HepG2 (cell line): Measurements from ENCODE around the gene KCNH8. TPM values are rescaled to one million over a fixed set of nuclear protein-coding genes. Genes with fewer than 3 reads are reported as not detected.

Source experiments
- ATAC-seq: fragments of 200-7000 bp; cut with Tn5 transposase; 3 replicates; pipeline ENCODE4 v1.9.1; 2020; ENCODE audit warnings: mild to moderate bottlenecking, moderate library complexity
- BruUV-seq: library from RNA; stranded (reverse); fragments of 400-500 nt; replicated peaks from 2 replicates; lab custom pipeline; 2021; lab: Mats Ljungman, UMichigan
- CTCF ChIA-PET: fragments of 300-600 bp; formaldehyde crosslinking; extraction: SDS; loops from one replicate; lab custom pipeline; 2021; ENCODE audit warnings: low total read pairs, inconsistent platforms, low intra/inter-chr PET ratio; lab: Yijun Ruan, JAX
- POLR2A ChIA-PET: fragments of 350-600 bp; sonication (Branson Sonifier 250); formaldehyde crosslinking; loops from one replicate; lab custom pipeline; 2020; ENCODE audit warnings: antibody characterized with exemption, inconsistent platforms; lab: Yijun Ruan, JAX
- DNase-seq: peaks from one replicate; pipeline ENCODE4 v3.0.0-alpha.2; 2015; ENCODE audit warnings: low spot score
- FAIRE-seq: peaks from 3 replicates; lab custom pipeline; 2011; peaks lifted over from hg19 to GRCh38; lab: Jason Lieb, UNC
- H2AFZ ChIP-seq: one replicate; pipeline ENCODE4 v1.6.1; 2011; ENCODE audit warnings: low read length, inconsistent platforms
- H3K27ac ChIP-seq: fragments of 300-600 bp; 3 replicates; pipeline ENCODE4 v1.8.0; 2011; ENCODE audit warnings: mixed run types, mild to moderate bottlenecking, mixed read lengths, low read length, inconsistent platforms; ENCODE audit not compliant: insufficient read depth; ENCODE audit errors: extremely low read length
- H3K27me3 ChIP-seq, 2 experiments: fragments of 200-600 bp in 1 of 2; 2 replicates in 1 of 2; 3 replicates in 1 of 2; pipeline versions ENCODE4 v1.6.0 to v1.8.0; 2011; ENCODE audit warnings: low read length in 2 of 2, mild to moderate bottlenecking in 2 of 2, moderate library complexity in 2 of 2, inconsistent platforms in 1 of 2; ENCODE audit not compliant: insufficient read depth in 2 of 2, control insufficient read depth in 1 of 2
- H3K36me3 ChIP-seq, 2 experiments: fragments of 200-600 bp in 1 of 2; replicated peaks in 1 of 2; 2 replicates in 1 of 2; 3 replicates in 1 of 2; pipeline versions ENCODE4 v1.5.1 to v1.8.0; 2011; ENCODE audit warnings: low read length in 2 of 2, inconsistent platforms in 1 of 2; ENCODE audit not compliant: insufficient read depth in 2 of 2, control insufficient read depth in 1 of 2
- H3K4me1 ChIP-seq: 2 replicates; pipeline ENCODE4 v1.5.1; 2012; ENCODE audit warnings: low read length, inconsistent platforms; ENCODE audit not compliant: insufficient read depth
- H3K4me2 ChIP-seq: 2 replicates; pipeline ENCODE4 v1.6.0; 2011; ENCODE audit warnings: low read depth, low read length, inconsistent platforms
- H3K4me3 ChIP-seq, 3 experiments: fragments of 200-600 bp in 1 of 3; sonication (generic), shearing (Covaris generic) in 1 of 3; replicated peaks in 1 of 3; 2 replicates each; pipeline ENCODE4 v1.5.1; 2011 to 2016; ENCODE audit warnings: low read length in 3 of 3, inconsistent platforms in 2 of 3, low read depth in 2 of 3, mild to moderate bottlenecking in 2 of 3, control low read depth in 1 of 3, mixed read lengths in 1 of 3; ENCODE audit not compliant: insufficient read depth in 1 of 3
- H3K79me2 ChIP-seq: one replicate; pipeline ENCODE4 v1.6.1; 2011; ENCODE audit warnings: low read length, inconsistent platforms; ENCODE audit not compliant: insufficient read depth
- H3K9ac ChIP-seq: 2 replicates; pipeline ENCODE4 v1.6.0; 2011; ENCODE audit warnings: mild to moderate bottlenecking, low read depth, low read length, inconsistent platforms; ENCODE audit not compliant: insufficient read depth
- H3K9me3 ChIP-seq: 2 replicates; pipeline ENCODE4 v1.5.1; 2012; ENCODE audit warnings: mild to moderate bottlenecking, low read length
- H4K20me1 ChIP-seq: 2 replicates; pipeline ENCODE4 v1.6.0; 2011; ENCODE audit warnings: inconsistent platforms, mild to moderate bottlenecking, low read length, moderate library complexity; ENCODE audit not compliant: insufficient read depth
- ARNT2 ChIP-seq: sonication (generic); formaldehyde crosslinking; IDR thresholded peaks from 2 replicates; pipeline ENCODE4 v1.8.0; 2022; ENCODE audit warnings: mild to moderate bottlenecking, low read depth, missing genetic modification reagents, moderate library complexity
- FOXA3 ChIP-seq: IDR thresholded peaks from 2 replicates; pipeline ENCODE4 v1.6.1; 2016; ENCODE audit warnings: missing genetic modification reagents, missing compliant biosample characterization
- HCFC1 ChIP-seq: fragments of 150-350 bp; IDR thresholded peaks from 2 replicates; pipeline ENCODE4 v1.6.1; 2014; ENCODE audit warnings: low read depth, low read length
- JDP2 ChIP-seq: sonication (generic); formaldehyde crosslinking; IDR thresholded peaks from 2 replicates; pipeline ENCODE4 v1.8.1; 2022; ENCODE audit warnings: missing genetic modification reagents, borderline replicate concordance
- KLF13 ChIP-seq: sonication (generic); formaldehyde crosslinking; IDR thresholded peaks from 2 replicates; pipeline ENCODE4 v1.4.0; 2020; ENCODE audit warnings: mild to moderate bottlenecking, missing genetic modification reagents
- KMT2A ChIP-seq: sonication (generic); formaldehyde crosslinking; IDR thresholded peaks from 2 replicates; pipeline ENCODE4 v1.4.0; 2020; ENCODE audit warnings: missing genetic modification reagents
- MYNN ChIP-seq: sonication (generic); formaldehyde crosslinking; IDR thresholded peaks from 2 replicates; pipeline ENCODE4 v1.4.0; 2020; ENCODE audit warnings: mild to moderate bottlenecking, low read depth, missing genetic modification reagents
- RAD51 ChIP-seq: fragments of 450-650 bp; IDR thresholded peaks from 2 replicates; pipeline ENCODE4 v1.6.1; 2016; ENCODE audit warnings: borderline replicate concordance
- ZFAT ChIP-seq: sonication (generic); formaldehyde crosslinking; conservative IDR thresholded peaks from 2 replicates; pipeline ENCODE4 v1.8.1; 2023; ENCODE audit warnings: missing genetic modification reagents, inconsistent platforms
- ZNF234 ChIP-seq: sonication (generic); formaldehyde crosslinking; conservative IDR thresholded peaks from 2 replicates; pipeline ENCODE4 v1.5.1; 2020; ENCODE audit warnings: mild to moderate bottlenecking, missing genetic modification reagents
- ZNF263 ChIP-seq: sonication (generic); formaldehyde crosslinking; IDR thresholded peaks from 2 replicates; pipeline ENCODE4 v1.4.0; 2020; ENCODE audit warnings: missing genetic modification reagents
- ZNF274 ChIP-seq: sonication (generic); formaldehyde crosslinking; IDR thresholded peaks from 2 replicates; pipeline ENCODE4 v1.5.1; 2020; ENCODE audit warnings: mild to moderate bottlenecking, missing genetic modification reagents
- ZNF383 ChIP-seq: sonication (generic); formaldehyde crosslinking; IDR thresholded peaks from 2 replicates; pipeline ENCODE4 v1.4.0; 2020; ENCODE audit warnings: missing genetic modification reagents, mild to moderate bottlenecking, borderline replicate concordance
- ZNF556 ChIP-seq: sonication (generic); formaldehyde crosslinking; IDR thresholded peaks from 2 replicates; pipeline ENCODE4 v1.4.0; 2020; ENCODE audit warnings: mild to moderate bottlenecking, missing genetic modification reagents, borderline replicate concordance
- WGBS: methylation state at CpG from one replicate; pipeline ENCODE4 v1.1.6; 2017; ENCODE audit warnings: low lambda C conversion rate; 5-methylcytosine and 5-hydroxymethylcytosine counted together
- in situ Hi-C: cut with HindIII; loops from 2 replicates; pipeline ENCODE4 v1.10.0; 2017; ENCODE audit warnings: low pct_unique_long_range_greater_than_20kb; ENCODE audit not compliant: extremely low pct_ligation_motif_present
- intact Hi-C: fragments of 100-400 bp; cut with micrococcal nuclease; formaldehyde crosslinking; loops from one replicate; pipeline ENCODE4 v1.10.0; 2022; ENCODE audit not compliant: unreplicated experiment
- polyA plus RNA-seq, 8 experiments: library from polyadenylated mRNA; depleted of rRNA in 3 of 8; stranded (reverse) in 7 of 8; unstranded in 1 of 8; fragments of >200 nt; fragmentation: Illumina TruSeq in 4 of 8; extraction: Trizol in 4 of 8; gene quantifications; 2 replicates each; pipeline versions ENCODE4 v1.2.1 to v1.2.3, GENCODE V29; 2011 to 2016; ENCODE audit warnings: low read depth in 4 of 8, missing spikeins in 1 of 8, mixed read lengths in 1 of 8; ENCODE audit not compliant: insufficient read depth in 1 of 8
- total RNA-seq, 5 experiments: library from RNA; depleted of rRNA; stranded (reverse); fragments of >200 nt; fragmentation: Illumina TruSeq; extraction: Trizol; gene quantifications; 2 replicates each; pipeline ENCODE4 v1.2.3, GENCODE V29; 2016; ENCODE audit warnings: low read depth in 1 of 5
- TF ChIP-seq, protein P1 (sequence below): sonication (generic); formaldehyde crosslinking; IDR thresholded peaks from 2 replicates; pipeline ENCODE4 v1.8.1; 2023; ENCODE audit warnings: missing genetic modification reagents, inconsistent platforms, borderline replicate concordance
- TF ChIP-seq, protein P2 (sequence below): sonication (generic); formaldehyde crosslinking; IDR thresholded peaks from 2 replicates; pipeline ENCODE4 v1.4.0; 2020; ENCODE audit warnings: missing genetic modification reagents, borderline replicate concordance

The KCNH8 gene
- total and polyA plus RNA-seq, 2 of the 13 experiments (the other 11 are each of a cell fraction or from before 2014, with no cell fraction given), result 0.04 TPM; not detected in 1

DNA sequence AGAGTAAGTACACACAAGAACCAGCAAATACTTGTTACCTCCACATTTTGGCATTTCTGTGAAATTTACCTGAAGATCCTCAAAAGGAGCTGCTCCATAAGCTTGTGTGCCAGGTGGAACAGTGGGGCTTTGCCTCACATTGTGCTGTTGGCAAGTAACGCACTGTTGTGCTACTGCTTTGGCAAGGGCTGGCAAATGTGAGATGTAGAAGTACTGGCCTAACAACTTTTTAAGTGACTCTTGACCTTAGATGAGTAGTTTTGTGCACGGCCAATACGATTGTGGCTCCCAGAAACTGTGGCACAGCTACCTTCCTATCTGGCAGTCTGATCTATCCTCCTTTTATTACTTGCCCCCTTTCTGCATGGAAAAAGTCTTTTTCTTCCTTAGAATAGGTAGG is 337.0 kb downstream of the KCNH8 start:
- Histone ChIP-seq H3K4me2 (no peak overlapping the region), H3K27me3 (no peaks in the 10 kb centered on the region), H3K4me1 (no peaks in the 10 kb centered on the region), H3K27ac (no peak overlapping the region), H3K79me2 (no peaks in the 10 kb centered on the region), H3K9me3 (no peaks in the 10 kb centered on the region; the same call in 1 of the 2 replicates)
- intact Hi-C loops, result no loop called here
- ATAC-seq, result no peak
- CTCF ChIA-PET, result no interaction called here
- TF ChIP-seq ZNF263 (CRISPR knock-in tag) (no peak), ZNF383 (CRISPR knock-in tag) (no peak), ARNT2 (CRISPR knock-in tag) (no peak), JDP2 (CRISPR knock-in tag) (no peak), RAD51 (no peak)
- TF ChIP-seq, protein P1, sequence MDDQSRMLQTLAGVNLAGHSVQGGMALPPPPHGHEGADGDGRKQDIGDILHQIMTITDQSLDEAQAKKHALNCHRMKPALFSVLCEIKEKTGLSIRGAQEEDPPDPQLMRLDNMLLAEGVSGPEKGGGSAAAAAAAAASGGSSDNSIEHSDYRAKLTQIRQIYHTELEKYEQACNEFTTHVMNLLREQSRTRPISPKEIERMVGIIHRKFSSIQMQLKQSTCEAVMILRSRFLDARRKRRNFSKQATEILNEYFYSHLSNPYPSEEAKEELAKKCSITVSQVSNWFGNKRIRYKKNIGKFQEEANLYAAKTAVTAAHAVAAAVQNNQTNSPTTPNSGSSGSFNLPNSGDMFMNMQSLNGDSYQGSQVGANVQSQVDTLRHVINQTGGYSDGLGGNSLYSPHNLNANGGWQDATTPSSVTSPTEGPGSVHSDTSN (CRISPR knock-in tag), result no peak
- TF ChIP-seq, all 625 proteins: peak for 0
- in situ Hi-C loops, result no loop called here
- no peaks in the 10 kb centered on the region for H3K36me3 ChIP-seq
- 0% methylated on average over 2 of the region's 3 CpGs for WGBS
- no peak overlapping the region for H3K4me3 ChIP-seq
- DNase-seq, result no peak
- H3K9ac ChIP-seq, result no peak overlapping the region
- POLR2A ChIA-PET, result no interaction called here
- no peak overlapping the region for H2AFZ ChIP-seq
- no peaks in the 10 kb centered on the region for H4K20me1 ChIP-seq
- FAIRE-seq, result no peak
- no TSS peak for BruUV-seq

DNA sequence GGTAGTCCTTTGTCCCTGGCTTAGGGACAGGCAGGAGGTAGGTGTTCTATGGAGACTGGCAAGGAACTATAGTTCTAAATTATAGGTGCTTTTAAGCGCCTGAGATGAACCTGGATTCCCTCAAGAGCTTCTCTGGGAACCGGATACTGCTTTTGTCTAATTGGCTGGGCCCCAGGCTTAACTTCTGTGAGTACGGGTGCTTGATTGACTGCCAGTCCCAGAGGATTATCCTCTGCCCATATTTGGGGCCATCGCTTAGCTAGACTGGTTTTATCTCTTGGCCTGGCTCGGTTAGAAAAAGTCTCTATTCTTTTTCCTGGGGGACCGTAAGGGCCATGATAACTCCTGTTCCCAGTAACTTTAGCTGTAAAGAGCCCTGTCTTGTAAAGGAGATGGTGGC is 339.1 kb downstream of the KCNH8 start:
- no TSS peak for BruUV-seq
- Histone ChIP-seq H3K4me3 (no peak overlapping the region), H2AFZ (no peak overlapping the region), H3K4me1 (no peaks in the 10 kb centered on the region), H3K27ac (no peak overlapping the region), H3K79me2 (no peaks in the 10 kb centered on the region), H3K9ac (no peak overlapping the region), H3K9me3 (no peaks in the 10 kb centered on the region), H4K20me1 (no peaks in the 10 kb centered on the region), H3K4me2 (no peak overlapping the region), H3K36me3 (no peaks in the 10 kb centered on the region), H3K27me3 (no peaks in the 10 kb centered on the region)
- in situ Hi-C loops (no loop called here), intact Hi-C loops (no loop called here)
- ChIA-PET POLR2A (no interaction called here), CTCF (no interaction called here)
- DNase-seq (no peak), ATAC-seq (no peak), FAIRE-seq (no peak)
- WGBS, result 50% methylated on average over 6 of the region's 6 CpGs
- TF ChIP-seq ZNF234 (CRISPR knock-in tag), result no peak
- no peak for TF ChIP-seq KMT2A
- TF ChIP-seq, protein P2, sequence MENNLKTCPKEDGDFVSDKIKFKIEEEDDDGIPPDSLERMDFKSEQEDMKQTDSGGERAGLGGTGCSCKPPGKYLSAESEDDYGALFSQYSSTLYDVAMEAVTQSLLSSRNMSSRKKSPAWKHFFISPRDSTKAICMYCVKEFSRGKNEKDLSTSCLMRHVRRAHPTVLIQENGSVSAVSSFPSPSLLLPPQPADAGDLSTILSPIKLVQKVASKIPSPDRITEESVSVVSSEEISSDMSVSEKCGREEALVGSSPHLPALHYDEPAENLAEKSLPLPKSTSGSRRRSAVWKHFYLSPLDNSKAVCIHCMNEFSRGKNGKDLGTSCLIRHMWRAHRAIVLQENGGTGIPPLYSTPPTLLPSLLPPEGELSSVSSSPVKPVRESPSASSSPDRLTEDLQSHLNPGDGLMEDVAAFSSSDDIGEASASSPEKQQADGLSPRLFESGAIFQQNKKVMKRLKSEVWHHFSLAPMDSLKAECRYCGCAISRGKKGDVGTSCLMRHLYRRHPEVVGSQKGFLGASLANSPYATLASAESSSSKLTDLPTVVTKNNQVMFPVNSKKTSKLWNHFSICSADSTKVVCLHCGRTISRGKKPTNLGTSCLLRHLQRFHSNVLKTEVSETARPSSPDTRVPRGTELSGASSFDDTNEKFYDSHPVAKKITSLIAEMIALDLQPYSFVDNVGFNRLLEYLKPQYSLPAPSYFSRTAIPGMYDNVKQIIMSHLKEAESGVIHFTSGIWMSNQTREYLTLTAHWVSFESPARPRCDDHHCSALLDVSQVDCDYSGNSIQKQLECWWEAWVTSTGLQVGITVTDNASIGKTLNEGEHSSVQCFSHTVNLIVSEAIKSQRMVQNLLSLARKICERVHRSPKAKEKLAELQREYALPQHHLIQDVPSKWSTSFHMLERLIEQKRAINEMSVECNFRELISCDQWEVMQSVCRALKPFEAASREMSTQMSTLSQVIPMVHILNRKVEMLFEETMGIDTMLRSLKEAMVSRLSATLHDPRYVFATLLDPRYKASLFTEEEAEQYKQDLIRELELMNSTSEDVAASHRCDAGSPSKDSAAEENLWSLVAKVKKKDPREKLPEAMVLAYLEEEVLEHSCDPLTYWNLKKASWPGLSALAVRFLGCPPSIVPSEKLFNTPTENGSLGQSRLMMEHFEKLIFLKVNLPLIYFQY (CRISPR knock-in tag), result no peak
- TF ChIP-seq ZNF274 (CRISPR knock-in tag), result no peak
- TF ChIP-seq HCFC1, result no peak
- TF ChIP-seq FOXA3 (CRISPR knock-in tag), result no peak
- TF ChIP-seq KLF13 (CRISPR knock-in tag), result no peak
- TF ChIP-seq ZFAT (CRISPR knock-in tag), result no peak
- no peak for TF ChIP-seq MYNN
- no peak for TF ChIP-seq ZNF556 (CRISPR knock-in tag)
